RWPE2 (cell line): ENCODE data around the gene CCDC28A.

Experiments
- ATAC-seq: fragments of 200-7000 bp; cut with Tn5 transposase; 3 replicates; pipeline ENCODE4 v1.9.1; 2021; ENCODE audit warnings: low read depth
- DNase-seq: peaks from one replicate; pipeline ENCODE4 v3.0.0-alpha.2; 2020; ENCODE audit warnings: low spot score
- H3K27ac ChIP-seq: fragments of 450-650 bp; 2 replicates; pipeline ENCODE4 v1.5.1; 2017; ENCODE audit warnings: mild to moderate bottlenecking; ENCODE audit not compliant: poor library complexity, severe bottlenecking
- H3K27me3 ChIP-seq: fragments of 250-450 bp; sonication (Bioruptor Pico); 2 replicates; pipeline ENCODE4 v1.5.1; 2021; ENCODE audit warnings: mild to moderate bottlenecking, moderate library complexity; ENCODE audit not compliant: insufficient read depth, poor library complexity, severe bottlenecking
- H3K36me3 ChIP-seq: fragments of 250-450 bp; sonication (Bioruptor Pico); 2 replicates; pipeline ENCODE4 v1.5.1; 2020; ENCODE audit warnings: low read depth, mild to moderate bottlenecking, moderate library complexity
- H3K4me1 ChIP-seq: fragments of 250-450 bp; sonication (Bioruptor Pico); 2 replicates; pipeline ENCODE4 v1.5.1; 2021; ENCODE audit warnings: mild to moderate bottlenecking, moderate library complexity; ENCODE audit not compliant: insufficient read depth, poor library complexity, severe bottlenecking
- H3K4me3 ChIP-seq: fragments of 250-450 bp; sonication (Bioruptor Pico); 2 replicates; pipeline ENCODE4 v1.5.1; 2021; ENCODE audit warnings: mild to moderate bottlenecking, moderate library complexity; ENCODE audit not compliant: severe bottlenecking
- H3K9me3 ChIP-seq: fragments of 250-450 bp; sonication (Bioruptor Pico); 2 replicates; pipeline ENCODE4 v1.5.1; 2021; ENCODE audit warnings: mild to moderate bottlenecking, moderate library complexity; ENCODE audit not compliant: severe bottlenecking
- CTCF ChIP-seq: fragments of 450-650 bp; IDR thresholded peaks from one replicate; pipeline ENCODE4 v1.5.1; 2017; ENCODE audit warnings: mild to moderate bottlenecking, moderate library complexity; ENCODE audit not compliant: poor library complexity, severe bottlenecking

The CCDC28A gene

GRCh38 chr6:138821519-138821918, 48.0 kb downstream of the CCDC28A start:
- no peak overlapping the region for H3K4me3 ChIP-seq
- DNase-seq: no peak
- H3K27ac ChIP-seq: no peak overlapping the region
- H3K4me1 ChIP-seq: peaks cover 29% of the 10 kb centered on the region
- no peak for TF ChIP-seq CTCF
- no peaks in the 10 kb centered on the region for H3K27me3 ChIP-seq
- H3K36me3 ChIP-seq: no peaks in the 10 kb centered on the region; the same call in 1 of the 2 replicates
- no peaks in the 10 kb centered on the region for H3K9me3 ChIP-seq
- ATAC-seq: no peak

- Histone ChIP-seq H3K27ac (no peak overlapping the region), H3K9me3 (no peaks in the 10 kb centered on the region), H3K4me1 (peaks cover 3% of the 10 kb centered on the region), H3K4me3 (no peak overlapping the region), H3K36me3 (no peaks in the 10 kb centered on the region), H3K27me3 (no peaks in the 10 kb centered on the region)
- no peak for TF ChIP-seq CTCF
- DNase-seq (no peak), ATAC-seq (no peak)
Observed at GRCh38 chr6:138824482-138825144, 51.0 kb downstream of the CCDC28A start.

GRCh38 chr6:138830248-138830647, 56.7 kb downstream of the CCDC28A start:
- Histone ChIP-seq H3K4me3 (no peak overlapping the region), H3K27me3 (no peaks in the 10 kb centered on the region), H3K36me3 (no peaks in the 10 kb centered on the region), H3K27ac (no peak overlapping the region), H3K4me1 (no peaks in the 10 kb centered on the region), H3K9me3 (no peaks in the 10 kb centered on the region)
- TF ChIP-seq CTCF: no peak
- DNase-seq (no peak), ATAC-seq (no peak)

- Histone ChIP-seq H3K4me1 (no peaks in the 10 kb centered on the region), H3K27me3 (no peaks in the 10 kb centered on the region), H3K9me3 (no peaks in the 10 kb centered on the region), H3K36me3 (no peaks in the 10 kb centered on the region), H3K4me3 (no peak overlapping the region), H3K27ac (no peak overlapping the region)
- DNase-seq (no peak), ATAC-seq (no peak)
- TF ChIP-seq CTCF: no peak
Observed at GRCh38 chr6:138832182-138832581, 58.6 kb downstream of the CCDC28A start.

GRCh38 chr6:138833816-138834539, 60.4 kb downstream of the CCDC28A start:
- DNase-seq (no peak), ATAC-seq (no peak)
- H3K9me3 ChIP-seq: no peaks in the 10 kb centered on the region
- H3K27ac ChIP-seq: no peak overlapping the region
- H3K4me1 ChIP-seq: no peaks in the 10 kb centered on the region
- H3K36me3 ChIP-seq: no peaks in the 10 kb centered on the region
- no peak for TF ChIP-seq CTCF
- H3K27me3 ChIP-seq: no peaks in the 10 kb centered on the region
- H3K4me3 ChIP-seq: no peak overlapping the region
